Measurements from ENCODE around the gene CAMTA1.

CAMTA1 gene

GRCh38 chr1:7552402-7552801 lies 767.1 kb downstream of the CAMTA1 start:
- TF ChIP-seq CTCF (IDR thresholded peaks at IDR 0.05; ENCODE audit: borderline replicate concordance, insufficient read depth, low read depth, low read length) = no peak
- H3K4me3 ChIP-seq (ENCODE audit: low read depth, low read length) = no peak overlapping the region

- H3K4me3 ChIP-seq (ENCODE audit: low read depth, low read length) = no peak overlapping the region
- TF ChIP-seq CTCF (IDR thresholded peaks at IDR 0.05; ENCODE audit: borderline replicate concordance, insufficient read depth, low read depth, low read length) = no peak
Measured at GRCh38 chr1:7553042-7553690, 767.9 kb downstream of the CAMTA1 start.

- TF ChIP-seq CTCF (IDR thresholded peaks at IDR 0.05; ENCODE audit: borderline replicate concordance, insufficient read depth, low read depth, low read length) = no peak
- no peak overlapping the region for H3K4me3 ChIP-seq (ENCODE audit: low read depth, low read length)
Measured at GRCh38 chr1:7554385-7555235, 769.4 kb downstream of the CAMTA1 start.

- TF ChIP-seq CTCF (IDR thresholded peaks at IDR 0.05; ENCODE audit: borderline replicate concordance, insufficient read depth, low read depth, low read length) = no peak
- H3K4me3 ChIP-seq (ENCODE audit: low read depth, low read length) = no peak overlapping the region
Measured at GRCh38 chr1:7555391-7556185, 770.3 kb downstream of the CAMTA1 start.

GRCh38 chr1:7557301-7557891 lies 772.1 kb downstream of the CAMTA1 start:
- no peak for TF ChIP-seq CTCF (IDR thresholded peaks at IDR 0.05; ENCODE audit: borderline replicate concordance, insufficient read depth, low read depth, low read length)
- no peak overlapping the region for H3K4me3 ChIP-seq (ENCODE audit: low read depth, low read length)

GRCh38 chr1:7558041-7558461 lies 772.8 kb downstream of the CAMTA1 start:
- H3K4me3 ChIP-seq (ENCODE audit: low read depth, low read length) = no peak overlapping the region
- no peak for TF ChIP-seq CTCF (IDR thresholded peaks at IDR 0.05; ENCODE audit: borderline replicate concordance, insufficient read depth, low read depth, low read length)
